Transverse colon (tissue), 4 donors: Measurements from ENCODE around the gene NUDT8. TPM values are rescaled to one million over a fixed set of nuclear protein-coding genes. Genes with fewer than 3 reads are reported as not detected.

Experiments
- DNase-seq: peaks from one replicate; pipeline ENCODE4 v3.0.0-alpha.2; 2019
- H3K27ac ChIP-seq, 4 donors: fragments of 200-600 bp; sonication (generic); 2 replicates each; pipeline ENCODE4 v1.5.1; 2016 to 2018; ENCODE audit warnings: inconsistent platforms in 4 of 4
- H3K27me3 ChIP-seq: fragments of 200-600 bp; sonication (generic); 2 replicates; pipeline ENCODE4 v1.5.1; 2017; ENCODE audit warnings: inconsistent platforms
- H3K36me3 ChIP-seq, 4 donors: fragments of 200-600 bp; sonication (generic); 2 replicates each; pipeline ENCODE4 v1.5.1; 2017 to 2019; ENCODE audit warnings: inconsistent platforms in 4 of 4
- H3K4me1 ChIP-seq, 4 donors: fragments of 200-600 bp; sonication (generic); 2 replicates each; pipeline ENCODE4 v1.5.1; 2017 to 2020; ENCODE audit warnings: inconsistent platforms in 4 of 4
- H3K4me3 ChIP-seq, 4 donors: fragments of 200-600 bp; sonication (generic); 1 replicate in 1 of 4; 2 replicates in 3 of 4; pipeline versions ENCODE4 v1.5.1 to v1.6.1; 2017 to 2019; ENCODE audit warnings: inconsistent platforms in 4 of 4
- H3K9me3 ChIP-seq, 2 donors: fragments of 200-600 bp; sonication (generic); 2 replicates each; pipeline ENCODE4 v1.5.1; 2017 to 2019; ENCODE audit warnings: inconsistent platforms in 2 of 2
- EP300 ChIP-seq: sonication (generic); formaldehyde crosslinking; IDR thresholded peaks from one replicate; pipeline ENCODE4 v1.6.1; 2017; ENCODE audit warnings: antibody characterized with exemption, low read depth
- POLR2A ChIP-seq: fragments of 450-650 bp; IDR thresholded peaks from one replicate; pipeline ENCODE4 v1.6.1; 2016; ENCODE audit warnings: antibody characterized with exemption, mild to moderate bottlenecking, moderate library complexity
- POLR2AphosphoS5 ChIP-seq, 3 donors: sonication (generic); formaldehyde crosslinking; IDR thresholded peaks; one replicate each; pipeline ENCODE4 v1.6.1; 2016; ENCODE audit warnings: antibody characterized with exemption in 3 of 3
- WGBS, 2 donors: methylation state at CpG; one replicate each; pipeline ENCODE4 v1.1.5; 2018; ENCODE audit warnings: low coverage in 1 of 2; 5-methylcytosine and 5-hydroxymethylcytosine counted together
- in situ Hi-C, 4 donors: fragments of 200-750 bp; cut with MboI; loops; one replicate each; pipeline versions ENCODE4 v1.15.0 to v1.15.1; 2017; ENCODE audit warnings: low sequenced_read_pairs in 3 of 4, low pct_ligation_motif_present in 1 of 4, low pct_unique_long_range_greater_than_20kb in 1 of 4
- intact Hi-C: fragments of 100-400 bp; cut with DNase I; formaldehyde crosslinking; loops from one replicate; pipeline ENCODE4 v1.15.1; 2023; ENCODE audit warnings: low total_unique reads
- total RNA-seq, 4 donors: library from RNA; depleted of rRNA; stranded (reverse); fragments of >200 nt; gene quantifications; one replicate each; pipeline ENCODE4 v1.1.0, GENCODE V29; 2016
- TF ChIP-seq, protein P1 (sequence below), 5 experiments: fragments of 200-600 bp in 3 of 5; fragments of 450-650 bp in 2 of 5; sonication (generic) in 3 of 5; IDR thresholded peaks; 1 replicate in 2 of 5; 2 replicates in 3 of 5; pipeline ENCODE4 v1.5.1; 2016 to 2017; ENCODE audit warnings: antibody characterized with exemption in 5 of 5, inconsistent platforms in 3 of 5, mild to moderate bottlenecking in 2 of 5, moderate library complexity in 1 of 5

Gene NUDT8
- total RNA-seq, 4 donors from 2014 or later: 21.3 to 68.5 (median 26.9) TPM

- intact Hi-C loops: no loop called here
- TF ChIP-seq POLR2AphosphoS5 (IDR thresholded peaks at IDR 0.05) (no peak), EP300 (no peak), POLR2A (no peak)
- TF ChIP-seq, protein P1, sequence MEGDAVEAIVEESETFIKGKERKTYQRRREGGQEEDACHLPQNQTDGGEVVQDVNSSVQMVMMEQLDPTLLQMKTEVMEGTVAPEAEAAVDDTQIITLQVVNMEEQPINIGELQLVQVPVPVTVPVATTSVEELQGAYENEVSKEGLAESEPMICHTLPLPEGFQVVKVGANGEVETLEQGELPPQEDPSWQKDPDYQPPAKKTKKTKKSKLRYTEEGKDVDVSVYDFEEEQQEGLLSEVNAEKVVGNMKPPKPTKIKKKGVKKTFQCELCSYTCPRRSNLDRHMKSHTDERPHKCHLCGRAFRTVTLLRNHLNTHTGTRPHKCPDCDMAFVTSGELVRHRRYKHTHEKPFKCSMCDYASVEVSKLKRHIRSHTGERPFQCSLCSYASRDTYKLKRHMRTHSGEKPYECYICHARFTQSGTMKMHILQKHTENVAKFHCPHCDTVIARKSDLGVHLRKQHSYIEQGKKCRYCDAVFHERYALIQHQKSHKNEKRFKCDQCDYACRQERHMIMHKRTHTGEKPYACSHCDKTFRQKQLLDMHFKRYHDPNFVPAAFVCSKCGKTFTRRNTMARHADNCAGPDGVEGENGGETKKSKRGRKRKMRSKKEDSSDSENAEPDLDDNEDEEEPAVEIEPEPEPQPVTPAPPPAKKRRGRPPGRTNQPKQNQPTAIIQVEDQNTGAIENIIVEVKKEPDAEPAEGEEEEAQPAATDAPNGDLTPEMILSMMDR (IDR thresholded peaks at IDR 0.05): no peak
- 96% methylated on average over 5 of the region's 15 CpGs; no CpG with 5 or more reads in 1 of the 2 donors for WGBS, 2 donors
- in situ Hi-C loops: no loop called here
- no peak for DNase-seq
- Histone ChIP-seq H3K9me3 (no peaks in the 10 kb centered on the region), H3K27ac (no peak overlapping the region), H3K27me3 (peaks cover 6% of the 10 kb centered on the region), H3K4me1 (peaks cover 13 to 33% (median 28%) of the 10 kb centered on the region in 4 donors), H3K36me3 (peaks cover 0 to 3% (median 0%) of the 10 kb centered on the region in 4 donors), H3K4me3 (no peak overlapping the region)
Observed at GRCh38 chr11:67610302-67610868, 19.4 kb downstream of the NUDT8 start.

- Histone ChIP-seq H3K4me1 (peaks cover 13 to 28% (median 25%) of the 10 kb centered on the region in 4 donors), H3K36me3 (peaks cover 0 to 3% (median 0%) of the 10 kb centered on the region in 4 donors), H3K27ac (no peak overlapping the region), H3K27me3 (no peaks in the 10 kb centered on the region), H3K9me3 (no peaks in the 10 kb centered on the region), H3K4me3 (no peak overlapping the region)
- DNase-seq: no peak
- in situ Hi-C loops (no loop called here), intact Hi-C loops (no loop called here)
- 88% methylated on average over 10 of the region's 10 CpGs; no CpG with 5 or more reads in 1 of the 2 donors for WGBS, 2 donors
- TF ChIP-seq, protein P1 (IDR thresholded peaks at IDR 0.05): no peak
- TF ChIP-seq POLR2A: no peak
- no peak for TF ChIP-seq EP300
- no peak for TF ChIP-seq POLR2AphosphoS5 (IDR thresholded peaks at IDR 0.05)
Observed at GRCh38 chr11:67609316-67609715, 20.4 kb downstream of the NUDT8 start.

GRCh38 chr11:67608486-67608885 is 21.3 kb downstream of the NUDT8 start:
- TF ChIP-seq EP300 (no peak), POLR2A (no peak), POLR2AphosphoS5 (IDR thresholded peaks at IDR 0.05) (no peak)
- TF ChIP-seq, protein P1 (IDR thresholded peaks at IDR 0.05): no peak
- no peak overlapping the region for H3K27ac ChIP-seq
- no peaks in the 10 kb centered on the region for H3K27me3 ChIP-seq
- no peak overlapping the region for H3K4me3 ChIP-seq
- peaks cover 7 to 20% (median 17%) of the 10 kb centered on the region in 4 donors for H3K4me1 ChIP-seq
- no peaks in the 10 kb centered on the region for H3K9me3 ChIP-seq
- in situ Hi-C loops (no loop called here), intact Hi-C loops (no loop called here)
- H3K36me3 ChIP-seq: peaks cover 0 to 3% (median 0%) of the 10 kb centered on the region in 4 donors
- no peak for DNase-seq
- 90 to 96% methylated on average over 5 to 8 of the region's 8 CpGs for WGBS, 2 donors

- 40% methylated on average over 9 of the region's 9 CpGs; no CpG with 5 or more reads in 1 of the 2 donors for WGBS, 2 donors
- TF ChIP-seq EP300 (no peak), POLR2A (no peak), POLR2AphosphoS5 (IDR thresholded peaks at IDR 0.05) (no peak)
- TF ChIP-seq, protein P1 (IDR thresholded peaks at IDR 0.05): no peak
- in situ Hi-C loops: no loop called here
Observed at GRCh38 chr11:67607507-67607906, 22.2 kb downstream of the NUDT8 start.

More at GRCh38 chr11:67607507-67607906, 22.2 kb downstream of the NUDT8 start:
- H3K27ac ChIP-seq: peak overlapping the region; percentile 85 to 93 (median 90)
- no peaks in the 10 kb centered on the region for H3K9me3 ChIP-seq
- H3K4me1 ChIP-seq: peaks cover 7 to 20% (median 17%) of the 10 kb centered on the region in 4 donors
- peak overlapping the region; percentile 81 to 99 (median 94) for H3K4me3 ChIP-seq
- intact Hi-C loops: no loop called here
- no peaks in the 10 kb centered on the region for H3K27me3 ChIP-seq
- DNase-seq: no peak
- H3K36me3 ChIP-seq: peaks cover 0 to 3% (median 0%) of the 10 kb centered on the region in 4 donors
